ENCODE data around the gene MEPE. TPM values are rescaled to one million over a fixed set of nuclear protein-coding genes. Genes with fewer than 3 reads are reported as not detected.

The MEPE gene
- total RNA-seq, 3 donors from 2014 or later = not detected

GRCh38 chr4:87803421-87803820, 29.3 kb upstream of the MEPE start:
- intact Hi-C loops (cut with DNase I, micrococcal nuclease) = no loop called here
- TF ChIP-seq, protein P1, sequence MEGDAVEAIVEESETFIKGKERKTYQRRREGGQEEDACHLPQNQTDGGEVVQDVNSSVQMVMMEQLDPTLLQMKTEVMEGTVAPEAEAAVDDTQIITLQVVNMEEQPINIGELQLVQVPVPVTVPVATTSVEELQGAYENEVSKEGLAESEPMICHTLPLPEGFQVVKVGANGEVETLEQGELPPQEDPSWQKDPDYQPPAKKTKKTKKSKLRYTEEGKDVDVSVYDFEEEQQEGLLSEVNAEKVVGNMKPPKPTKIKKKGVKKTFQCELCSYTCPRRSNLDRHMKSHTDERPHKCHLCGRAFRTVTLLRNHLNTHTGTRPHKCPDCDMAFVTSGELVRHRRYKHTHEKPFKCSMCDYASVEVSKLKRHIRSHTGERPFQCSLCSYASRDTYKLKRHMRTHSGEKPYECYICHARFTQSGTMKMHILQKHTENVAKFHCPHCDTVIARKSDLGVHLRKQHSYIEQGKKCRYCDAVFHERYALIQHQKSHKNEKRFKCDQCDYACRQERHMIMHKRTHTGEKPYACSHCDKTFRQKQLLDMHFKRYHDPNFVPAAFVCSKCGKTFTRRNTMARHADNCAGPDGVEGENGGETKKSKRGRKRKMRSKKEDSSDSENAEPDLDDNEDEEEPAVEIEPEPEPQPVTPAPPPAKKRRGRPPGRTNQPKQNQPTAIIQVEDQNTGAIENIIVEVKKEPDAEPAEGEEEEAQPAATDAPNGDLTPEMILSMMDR (IDR thresholded peaks at IDR 0.05) = no peak
- no peaks in the 10 kb centered on the region for H3K4me1 ChIP-seq (ENCODE audit: low read depth)
- no peak overlapping the region for H3K4me3 ChIP-seq
- H3K9me3 ChIP-seq = no peaks in the 10 kb centered on the region
- DNase-seq (no peak), ATAC-seq (no peak)
- no peaks in the 10 kb centered on the region for H3K36me3 ChIP-seq (ENCODE audit: low read depth)

- ATAC-seq = no peak
- Histone ChIP-seq H3K4me3 (no peak overlapping the region), H3K4me1 (ENCODE audit: low read depth) (no peaks in the 10 kb centered on the region), H3K9me3 (no peaks in the 10 kb centered on the region), H3K36me3 (ENCODE audit: low read depth) (no peaks in the 10 kb centered on the region)
- TF ChIP-seq, protein P1 (IDR thresholded peaks at IDR 0.05) = no peak
- intact Hi-C loops (cut with DNase I, micrococcal nuclease) = no loop called here
- no peak for DNase-seq
Observed at GRCh38 chr4:87804871-87805270, 27.9 kb upstream of the MEPE start.

- Histone ChIP-seq H3K4me3 (no peak overlapping the region), H3K9me3 (no peaks in the 10 kb centered on the region), H3K4me1 (ENCODE audit: low read depth) (no peaks in the 10 kb centered on the region), H3K36me3 (ENCODE audit: low read depth) (no peaks in the 10 kb centered on the region)
- intact Hi-C loops (cut with DNase I, micrococcal nuclease) = no loop called here
- DNase-seq (no peak), ATAC-seq (no peak)
- TF ChIP-seq, protein P1 (IDR thresholded peaks at IDR 0.05) = no peak
Observed at GRCh38 chr4:87805971-87806370, 26.8 kb upstream of the MEPE start.

DNA sequence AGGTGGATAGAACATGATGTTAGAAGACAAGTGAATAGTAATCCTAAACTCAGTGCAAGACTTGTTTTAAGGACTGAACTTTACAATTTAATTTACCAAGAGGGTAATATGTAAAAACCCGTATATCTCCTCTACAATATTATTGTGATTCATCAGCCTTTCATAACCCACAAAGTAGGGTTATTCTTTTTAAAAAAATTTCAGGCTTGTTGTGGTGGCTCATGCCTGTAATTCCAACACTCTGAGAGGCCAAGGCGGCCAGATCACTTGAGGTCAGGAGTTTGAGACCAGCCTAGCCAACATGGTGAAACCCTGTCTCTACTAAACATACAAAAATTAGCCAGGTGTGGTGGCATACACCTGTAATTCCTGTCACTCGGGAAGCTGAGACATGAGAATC, 26.2 kb upstream of the MEPE start:
- TF ChIP-seq, protein P1 (IDR thresholded peaks at IDR 0.05) = no peak
- ATAC-seq = no peak
- intact Hi-C loops (cut with DNase I, micrococcal nuclease) = no loop called here

GRCh38 chr4:87807402-87807801, 25.4 kb upstream of the MEPE start:
- Histone ChIP-seq H3K4me3 (no peak overlapping the region), H3K4me1 (ENCODE audit: low read depth) (no peaks in the 10 kb centered on the region), H3K9me3 (no peaks in the 10 kb centered on the region), H3K36me3 (ENCODE audit: low read depth) (no peaks in the 10 kb centered on the region)
- TF ChIP-seq, protein P1 (IDR thresholded peaks at IDR 0.05) = no peak
- ATAC-seq = no peak
- intact Hi-C loops (cut with DNase I, micrococcal nuclease) = no loop called here
- DNase-seq = no peak

More for the DNA sequence above, 26.2 kb upstream of the MEPE start:
- Histone ChIP-seq H3K36me3 (ENCODE audit: low read depth) (no peaks in the 10 kb centered on the region), H3K4me3 (no peak overlapping the region), H3K4me1 (ENCODE audit: low read depth) (no peaks in the 10 kb centered on the region), H3K9me3 (no peaks in the 10 kb centered on the region)
- DNase-seq = no peak

DNA sequence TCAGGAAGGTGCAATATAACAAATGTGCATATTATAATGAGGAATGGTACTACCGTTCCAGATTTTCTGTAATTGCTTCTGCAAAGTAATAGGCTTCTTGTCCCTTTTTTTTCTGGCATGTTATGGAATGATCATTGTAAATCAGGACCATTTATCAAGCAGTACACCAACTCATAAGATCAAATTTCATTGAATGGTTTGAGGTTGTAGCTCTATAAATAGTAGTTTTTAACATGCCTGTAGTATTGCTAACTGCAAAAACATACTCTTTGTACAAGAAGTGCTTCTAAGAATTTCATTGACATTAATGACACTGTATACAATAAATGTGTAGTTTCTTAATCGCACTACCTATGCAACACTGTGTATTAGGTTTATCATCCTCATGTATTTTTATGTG, 20.8 kb upstream of the MEPE start:
- H3K4me3 ChIP-seq = no peak overlapping the region
- DNase-seq = no peak
- no peak for ATAC-seq
- H3K4me1 ChIP-seq (ENCODE audit: low read depth) = no peaks in the 10 kb centered on the region
- TF ChIP-seq, protein P1 (IDR thresholded peaks at IDR 0.05) = no peak
- H3K36me3 ChIP-seq (ENCODE audit: low read depth) = no peaks in the 10 kb centered on the region
- H3K9me3 ChIP-seq = no peaks in the 10 kb centered on the region
- intact Hi-C loops (cut with DNase I, micrococcal nuclease) = no loop called here
